ENCODE data around the gene PTH.
A peak's percentile ranks its signal among the peaks of the same experiment; 100 is the strongest.

- peak; percentile 16; the same call in 1 of the 2 replicates for TF ChIP-seq CTCF (conservative IDR thresholded peaks at IDR 0.05; ENCODE audit: low read depth, low read length)
- TF ChIP-seq EZH2 (IDR thresholded peaks at IDR 0.05; ENCODE audit: low read length, unreplicated experiment): no peak
- no peak for TF ChIP-seq EZH2phosphoT487 (IDR thresholded peaks at IDR 0.05; ENCODE audit: borderline replicate concordance, low read length)
Measured at GRCh38 chr11:13486926-13487660, 8.7 kb downstream of the PTH start.

Measured in PC-3 (cell line).